HG03159 (cell line): Measurements from ENCODE around the gene MAD1L1.

Source experiments
- ATAC-seq: cut with Tn5 transposase; IDR thresholded peaks from one replicate; pipeline ENCODE4 v1.9.1; 2021; ENCODE audit warnings: mild to moderate bottlenecking, moderate library complexity; ENCODE audit not compliant: unreplicated experiment

The MAD1L1 gene

DNA sequence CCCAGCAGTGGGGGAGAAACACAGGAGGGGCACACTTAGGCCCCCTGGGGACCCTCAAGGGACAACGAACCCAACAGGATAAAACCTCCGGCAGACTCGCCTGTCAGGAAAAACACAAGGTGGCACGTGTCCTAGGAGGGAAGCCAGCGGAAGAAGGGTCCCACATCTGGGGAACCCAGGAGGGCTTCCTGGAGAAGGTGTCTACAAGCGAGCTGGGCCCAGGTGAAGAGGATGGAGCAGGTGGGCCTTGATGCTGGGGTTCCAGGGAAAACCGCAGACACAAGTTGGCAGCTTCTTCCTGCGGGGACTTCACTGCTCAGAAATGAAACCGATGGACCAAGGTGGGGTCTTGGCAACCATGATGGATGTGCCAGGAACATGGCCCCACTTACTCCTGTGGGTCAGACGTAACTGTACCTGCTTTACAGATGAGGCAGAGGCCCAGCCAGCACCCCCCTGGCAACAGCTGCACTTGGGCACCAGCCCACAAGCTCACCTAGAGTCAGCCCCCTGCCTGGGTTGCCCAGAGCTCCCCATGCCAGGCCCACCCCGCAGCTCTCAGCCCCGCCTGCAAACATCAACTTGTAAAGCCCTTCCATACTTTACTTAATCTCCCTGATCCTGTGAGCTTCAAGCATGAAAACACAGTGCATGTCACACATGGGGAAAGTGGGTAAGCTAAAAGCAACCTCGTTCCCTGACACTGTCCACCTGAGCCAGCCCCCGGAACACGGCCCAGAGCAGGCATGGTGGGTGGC is 337.7 kb downstream of the MAD1L1 start:
- no peak for ATAC-seq

DNA sequence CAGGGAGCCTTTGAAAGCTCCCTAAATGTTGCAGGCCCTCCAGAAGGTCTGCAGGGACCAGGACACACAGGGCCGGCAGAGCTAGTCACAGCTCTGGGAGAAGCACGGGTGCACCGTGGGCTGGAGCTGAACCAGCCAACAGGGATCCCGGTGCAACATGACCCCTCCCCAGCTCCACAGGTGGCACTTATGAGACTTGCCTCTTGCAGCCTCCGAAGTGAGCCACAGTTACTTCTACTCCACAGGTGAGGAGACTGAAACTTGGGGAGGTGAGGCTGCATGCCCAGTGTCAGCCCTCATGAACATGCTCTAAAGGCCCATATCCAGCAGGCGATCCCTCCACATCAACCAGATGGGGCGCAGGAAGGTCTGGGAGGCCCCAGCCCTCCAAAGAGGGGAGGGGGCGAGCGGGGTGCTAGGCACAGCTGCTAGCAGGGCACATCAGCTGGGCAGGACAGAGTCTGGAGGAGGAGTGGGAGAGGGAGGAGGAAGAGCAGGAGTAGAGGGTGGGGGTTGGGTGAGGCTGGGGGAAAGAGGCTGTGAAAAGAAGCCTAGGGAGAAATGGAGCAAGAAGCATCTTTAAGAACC is 338.3 kb downstream of the MAD1L1 start:
- no peak for ATAC-seq

- no peak for ATAC-seq
Measured at GRCh38 chr7:1893451-1893850, 339.3 kb downstream of the MAD1L1 start.

- no peak for ATAC-seq
Measured at GRCh38 chr7:1893036-1893435, 339.7 kb downstream of the MAD1L1 start.

DNA sequence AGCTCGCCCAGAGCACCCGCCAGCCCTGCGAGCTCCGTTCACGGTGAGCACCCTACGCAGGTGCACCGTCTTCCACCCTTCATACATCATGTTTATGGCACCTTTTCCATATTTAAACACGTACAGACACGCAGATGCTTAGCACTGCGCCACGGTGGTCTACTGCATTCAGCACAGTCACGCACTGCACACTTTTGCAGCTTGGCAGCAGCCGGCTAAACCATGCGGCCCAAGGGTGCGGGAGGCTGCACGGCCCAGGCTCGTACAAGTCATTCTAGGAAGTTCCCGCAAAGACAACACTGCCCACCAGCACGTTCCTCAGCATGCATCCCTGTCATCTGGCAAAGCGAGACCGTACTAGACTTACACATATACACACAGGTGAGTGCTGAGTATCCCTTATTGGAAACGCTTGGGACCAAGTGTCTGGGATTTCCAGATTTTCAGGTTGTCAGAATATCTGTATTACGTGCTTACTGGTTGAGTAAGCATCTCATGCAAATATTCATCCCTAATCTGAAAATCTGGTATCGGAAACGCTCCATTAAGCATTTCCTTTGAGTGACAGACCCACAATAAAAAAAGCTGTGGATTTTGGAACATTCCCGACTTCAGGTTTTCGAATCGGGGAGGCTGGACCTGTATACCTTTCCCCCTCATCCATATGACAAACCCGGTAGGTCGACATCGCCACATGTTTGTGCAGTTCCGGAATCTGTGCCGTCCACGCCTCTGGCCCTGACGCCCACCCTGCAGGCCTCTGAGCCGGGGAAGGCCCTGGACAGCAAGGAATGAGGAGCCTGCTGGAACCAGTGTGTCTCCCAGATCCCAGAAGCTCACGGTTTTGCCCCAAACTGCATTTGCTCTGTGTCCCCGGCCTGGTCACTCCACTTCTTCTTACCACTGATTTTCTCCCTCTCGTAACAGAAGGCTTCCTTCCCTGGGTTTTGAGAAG is 340.5 kb downstream of the MAD1L1 start:
- no peak for ATAC-seq

DNA sequence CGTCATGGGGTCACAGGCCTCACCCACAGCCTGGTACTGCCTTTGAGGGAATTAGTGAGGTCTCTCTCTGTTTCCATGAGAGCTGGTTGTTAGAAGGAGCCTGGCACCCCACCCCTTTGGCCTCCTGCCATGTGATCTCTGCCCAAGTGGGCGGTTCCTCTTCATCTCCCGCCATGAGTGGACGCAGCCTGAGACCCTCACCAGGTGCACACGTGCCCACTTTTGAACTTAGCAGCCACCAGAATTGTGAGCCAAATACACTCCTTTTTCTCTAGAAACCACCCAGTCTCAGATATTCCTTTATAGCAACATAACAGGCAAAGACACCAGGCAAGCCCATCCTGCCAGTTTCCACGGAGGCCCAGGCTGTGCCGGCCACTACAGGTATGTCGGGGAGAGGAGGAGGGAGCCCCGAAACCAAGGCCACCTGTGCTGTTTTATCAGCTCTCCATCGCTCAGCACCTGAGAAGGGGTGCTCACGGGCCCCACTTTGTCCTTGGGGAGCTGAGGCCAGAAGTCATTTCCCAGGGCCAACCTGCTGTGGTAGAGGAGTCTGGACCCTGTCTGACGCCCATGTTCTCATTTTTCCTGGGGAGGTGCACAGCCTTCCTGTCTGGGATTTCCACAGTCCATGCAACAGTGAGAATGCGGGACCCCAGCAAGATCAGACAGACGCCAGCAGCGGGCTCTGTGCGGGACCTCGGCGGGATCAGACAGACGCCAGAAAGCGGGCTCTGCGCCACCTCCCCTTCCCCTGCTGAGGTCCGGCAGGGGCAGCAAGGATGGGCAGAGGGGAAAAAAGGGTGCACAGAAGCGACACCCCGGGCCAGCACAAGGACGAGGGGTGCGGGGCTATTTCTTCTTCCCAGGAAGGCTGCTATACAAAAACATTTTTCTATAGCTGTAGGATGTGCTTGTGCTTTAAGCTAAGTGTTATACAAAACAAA is 342.2 kb downstream of the MAD1L1 start:
- ATAC-seq = no peak

DNA sequence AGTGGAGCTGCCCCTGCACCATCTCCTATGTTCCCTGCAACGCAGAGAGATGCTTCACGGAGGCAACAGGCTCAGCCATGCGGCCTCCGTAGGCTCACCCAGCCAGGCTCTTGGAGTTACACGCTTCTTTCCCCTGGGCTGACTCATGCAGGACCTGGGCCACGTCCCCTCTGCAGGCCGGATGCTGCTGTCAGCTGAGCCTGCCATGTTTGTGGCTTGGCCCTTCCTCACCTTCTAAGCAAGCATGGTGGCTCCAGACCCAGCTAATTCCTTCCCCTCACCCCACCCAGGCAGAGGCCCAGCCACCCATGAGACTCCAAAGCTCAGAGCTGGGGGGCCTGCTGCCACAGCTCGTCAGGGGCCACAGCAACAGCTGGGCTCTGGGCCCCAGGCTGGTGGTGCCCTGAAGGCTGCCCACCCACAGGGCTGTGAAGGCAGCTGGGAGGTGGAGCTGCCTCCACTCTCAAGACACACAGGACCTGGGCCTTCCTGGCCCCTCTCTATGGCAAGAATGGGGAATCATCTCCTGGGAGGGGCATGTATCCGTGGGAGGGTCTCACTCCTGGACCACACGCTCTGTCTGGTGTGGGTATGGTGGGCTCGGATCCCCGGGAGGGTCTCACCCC is 343.1 kb downstream of the MAD1L1 start:
- no peak for ATAC-seq

DNA sequence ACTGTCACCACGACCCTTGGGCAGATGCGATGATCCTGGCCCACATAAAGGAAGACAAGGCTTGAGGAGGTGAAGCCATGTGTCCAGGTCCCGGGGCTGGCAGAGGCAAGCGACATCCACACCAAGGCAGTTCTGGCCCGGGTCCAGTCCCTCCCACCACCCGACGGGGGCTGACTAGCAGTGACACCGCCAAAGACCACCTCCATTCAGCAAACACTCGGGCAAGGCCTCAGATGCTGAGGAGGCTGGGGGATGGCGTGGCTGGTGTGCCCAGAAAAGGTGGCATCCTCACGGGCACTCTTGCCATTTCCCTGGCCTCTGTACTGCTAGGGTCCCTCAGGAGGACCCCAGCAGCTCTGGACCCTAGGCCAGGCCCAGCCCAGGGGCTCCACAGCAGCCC is 343.7 kb downstream of the MAD1L1 start:
- ATAC-seq = no peak

- ATAC-seq = no peak
Measured at GRCh38 chr7:1888425-1888824, 344.3 kb downstream of the MAD1L1 start.

GRCh38 chr7:1887251-1887650 is 345.5 kb downstream of the MAD1L1 start:
- no peak for ATAC-seq

DNA sequence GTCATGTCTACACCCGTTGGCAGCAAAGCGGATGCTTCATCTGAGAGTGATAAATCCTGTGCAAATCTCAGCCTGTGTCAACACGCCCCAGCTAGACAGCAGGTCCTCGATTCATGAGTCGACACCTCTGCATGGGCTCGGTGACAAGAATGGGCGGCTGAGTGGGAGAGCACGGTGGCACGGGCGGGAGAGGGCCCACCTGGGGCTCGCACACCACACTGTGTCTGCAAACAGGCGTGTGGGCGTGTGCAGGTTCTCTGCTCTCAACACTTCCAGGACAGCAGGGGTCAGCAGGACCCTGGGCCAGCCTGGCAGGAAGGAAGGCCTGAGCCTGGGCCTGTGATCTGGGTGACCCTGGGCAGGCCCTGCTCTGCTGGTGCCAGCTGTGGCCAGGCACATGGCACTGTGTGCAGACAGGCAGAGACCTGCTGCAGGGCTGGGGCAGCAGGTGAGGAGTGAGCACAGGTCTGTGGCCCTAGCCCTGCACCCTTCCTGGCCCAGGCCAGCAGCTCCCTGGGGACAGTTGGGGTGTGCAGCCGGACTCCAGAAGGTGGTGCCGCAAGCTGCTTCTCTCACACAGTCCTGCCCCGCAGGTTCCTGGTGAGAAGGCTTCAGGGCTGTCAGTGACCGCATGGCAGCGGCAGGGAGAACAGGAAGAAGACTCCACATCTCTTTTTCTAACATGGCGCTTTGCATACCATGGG is 346.2 kb downstream of the MAD1L1 start:
- ATAC-seq = no peak

DNA sequence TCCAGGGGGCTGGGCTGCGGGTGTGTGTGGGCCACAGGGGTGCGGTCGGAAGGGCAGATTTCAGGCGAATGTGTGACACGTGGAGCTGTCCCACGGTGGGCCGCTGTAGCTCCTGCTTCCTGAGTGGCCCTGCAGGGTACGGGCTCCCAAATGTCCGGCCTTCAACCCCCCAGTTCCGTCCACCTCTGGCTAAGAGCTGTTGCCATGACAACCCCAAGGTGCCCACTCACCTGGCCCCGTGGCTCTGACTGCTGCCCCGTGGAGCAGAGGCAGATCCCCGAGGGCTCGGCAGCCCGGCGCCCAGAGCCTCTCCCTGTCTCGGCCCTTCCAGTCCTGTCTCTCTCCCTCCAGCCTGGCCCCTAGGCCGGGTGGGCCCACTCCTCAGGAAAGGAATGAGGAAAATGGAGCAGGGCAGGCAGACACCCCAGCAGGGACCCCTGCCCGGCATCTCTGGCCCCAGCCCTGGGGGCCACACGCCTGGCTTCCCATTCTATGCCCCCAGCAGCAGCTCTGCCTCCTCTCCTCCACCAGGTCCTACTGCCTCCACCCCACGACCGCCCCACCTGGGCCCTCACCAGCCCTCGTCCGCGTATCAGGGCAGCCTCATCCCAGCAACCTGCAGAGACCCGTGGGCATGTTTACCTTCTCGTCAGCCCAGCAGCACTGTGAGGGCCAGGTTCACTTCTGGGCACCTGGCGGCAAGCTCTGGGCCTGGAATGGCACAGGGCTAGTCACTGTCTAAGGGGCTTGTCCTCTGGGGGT is 347.1 kb downstream of the MAD1L1 start:
- ATAC-seq = no peak

DNA sequence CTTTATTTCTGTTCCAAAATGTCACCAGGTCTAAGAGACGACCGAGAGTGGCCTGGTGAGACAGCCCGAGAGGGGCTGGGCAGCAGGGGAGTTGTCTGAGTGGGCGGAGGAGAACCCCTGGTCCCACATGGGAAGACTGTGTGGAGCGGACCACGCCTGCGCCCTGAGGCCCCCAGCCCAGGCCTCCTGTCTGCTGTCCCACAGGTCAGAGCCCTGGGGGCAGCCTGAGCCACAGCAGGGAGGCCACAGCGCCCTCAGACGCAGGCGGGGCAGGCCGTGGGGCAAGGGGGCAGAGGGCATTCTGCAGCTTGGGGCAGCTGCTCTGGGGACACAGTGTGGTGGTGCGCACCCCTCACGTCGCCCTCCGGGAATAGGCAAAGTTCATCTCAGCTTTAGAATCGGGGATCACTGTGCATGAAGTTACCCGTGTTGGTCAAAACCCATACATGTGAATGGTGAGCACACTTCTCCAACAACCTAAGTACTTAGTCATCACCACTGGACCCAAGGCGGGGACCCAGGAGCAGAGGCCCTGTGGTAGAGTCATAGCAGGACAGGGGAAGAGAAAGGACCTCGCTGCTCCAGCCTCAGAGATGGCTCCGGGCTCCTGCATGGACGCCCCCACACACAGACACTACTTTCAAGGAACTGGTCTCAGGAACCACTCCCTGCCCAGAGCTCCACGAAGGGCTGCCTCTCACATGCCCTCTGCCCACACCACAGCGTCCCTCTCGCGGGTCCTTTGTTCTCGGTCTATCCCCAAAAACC is 348.0 kb downstream of the MAD1L1 start:
- ATAC-seq = no peak

DNA sequence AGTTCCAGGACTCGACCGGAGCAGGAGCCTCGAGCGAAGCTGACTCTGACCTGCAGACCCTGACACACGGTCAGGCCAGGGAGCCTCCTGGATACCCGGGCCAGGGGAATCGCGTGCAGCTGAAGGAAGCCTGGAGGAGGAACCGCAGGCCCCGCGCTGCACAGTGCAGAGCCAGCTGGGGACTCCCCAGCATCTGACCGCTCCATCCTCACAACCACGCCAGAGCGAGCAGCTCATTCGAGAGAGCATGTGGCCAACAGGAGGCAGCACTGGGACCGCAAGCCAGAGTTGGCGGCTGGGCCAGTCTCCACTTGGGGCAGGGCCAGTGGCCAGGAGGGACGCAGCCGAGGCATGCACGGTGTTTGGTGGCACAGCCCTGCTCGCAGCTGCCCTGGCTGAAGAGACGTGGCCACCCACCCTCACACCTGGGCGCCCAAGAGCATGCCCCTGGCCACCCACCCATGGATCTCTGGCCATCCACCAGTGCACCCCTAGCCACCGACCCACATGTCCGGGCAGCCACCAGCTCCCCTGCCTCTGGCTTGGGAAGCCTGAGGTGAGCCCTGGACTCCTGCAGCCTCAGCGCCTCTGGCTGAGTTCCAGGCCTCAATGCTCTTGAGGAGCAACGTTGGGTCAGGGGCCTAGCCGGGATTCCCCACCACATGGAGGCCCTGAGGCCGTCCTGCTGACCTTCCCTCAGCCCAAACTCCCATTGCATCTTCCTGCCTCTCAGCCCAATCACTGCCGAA is 348.7 kb downstream of the MAD1L1 start:
- ATAC-seq = no peak

GRCh38 chr7:1883031-1883761 is 349.5 kb downstream of the MAD1L1 start:
- no peak for ATAC-seq

- ATAC-seq = no peak
Measured at GRCh38 chr7:1882451-1882850, 350.3 kb downstream of the MAD1L1 start.

GRCh38 chr7:1881946-1882345 is 350.8 kb downstream of the MAD1L1 start:
- no peak for ATAC-seq
